GM19438 (cell line): Measurements from ENCODE around the gene GRAP2.

Experiments used
- ATAC-seq: cut with Tn5 transposase; IDR thresholded peaks from one replicate; pipeline ENCODE4 v1.9.1; 2021; ENCODE audit warnings: low read depth; ENCODE audit not compliant: unreplicated experiment

The GRAP2 gene

DNA sequence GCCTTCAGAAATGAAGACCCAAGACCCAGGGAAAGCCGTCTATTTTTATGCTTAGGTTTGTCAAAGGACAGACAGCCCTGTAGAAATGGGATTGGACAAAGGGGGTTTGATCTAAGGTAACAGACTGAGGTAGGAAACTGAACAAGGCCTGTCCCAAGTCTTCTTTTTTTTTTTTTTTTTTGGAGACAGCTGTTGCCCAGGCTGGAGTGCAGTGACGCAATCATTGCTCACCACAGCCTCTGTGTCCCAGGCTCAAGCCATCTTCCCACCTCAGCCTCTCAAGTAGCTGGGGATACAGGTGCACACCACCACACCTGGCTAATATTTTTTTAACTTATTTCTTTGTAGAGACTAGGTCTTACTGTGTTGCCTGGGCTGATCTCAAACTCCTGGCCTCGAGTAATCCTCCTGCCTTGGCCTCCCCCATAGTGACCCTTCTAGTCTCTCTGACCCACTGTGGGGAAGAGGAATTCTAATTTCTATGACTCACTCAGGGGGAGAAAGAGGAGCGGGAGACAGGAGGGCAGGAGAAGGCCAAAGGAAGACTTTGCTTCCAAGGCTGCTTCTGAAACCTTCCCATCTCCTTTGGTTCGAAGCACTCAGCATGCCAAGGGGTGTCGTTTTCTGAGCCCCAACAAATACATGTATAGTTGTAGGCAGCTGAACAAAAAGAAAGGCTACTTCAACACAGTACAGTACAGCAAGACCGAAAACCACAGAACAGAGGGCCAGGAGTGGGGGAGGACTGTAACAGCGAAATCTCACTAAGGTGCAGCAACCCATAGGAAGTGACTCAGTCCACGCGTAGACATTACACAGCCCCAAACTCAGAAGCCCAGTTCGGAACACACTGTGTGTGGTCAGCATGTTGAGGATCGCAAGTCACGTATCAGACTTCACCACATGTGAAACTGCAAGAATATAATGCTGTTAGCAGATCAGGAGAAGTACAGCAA, 60.2 kb downstream of the GRAP2 start:
- ATAC-seq = peak; percentile 75

GRCh38 chr22:39962071-39962470, 61.2 kb downstream of the GRAP2 start:
- no peak for ATAC-seq

DNA sequence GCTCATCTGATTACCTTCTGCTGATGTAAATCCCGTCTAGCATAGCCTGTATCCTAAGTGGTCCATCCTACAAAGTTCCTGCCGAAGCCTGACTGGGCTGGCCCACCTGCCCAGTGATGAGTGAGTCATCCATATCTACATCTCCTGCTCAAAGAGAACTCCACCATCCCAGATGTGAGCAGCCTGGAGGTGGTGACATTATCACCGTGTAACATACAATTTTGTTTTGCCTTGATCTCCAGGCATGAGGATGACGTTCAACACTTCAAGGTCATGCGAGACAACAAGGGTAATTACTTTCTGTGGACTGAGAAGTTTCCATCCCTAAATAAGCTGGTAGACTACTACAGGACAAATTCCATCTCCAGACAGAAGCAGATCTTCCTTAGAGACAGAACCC, 64.9 kb downstream of the GRAP2 start:
- no peak for ATAC-seq

DNA sequence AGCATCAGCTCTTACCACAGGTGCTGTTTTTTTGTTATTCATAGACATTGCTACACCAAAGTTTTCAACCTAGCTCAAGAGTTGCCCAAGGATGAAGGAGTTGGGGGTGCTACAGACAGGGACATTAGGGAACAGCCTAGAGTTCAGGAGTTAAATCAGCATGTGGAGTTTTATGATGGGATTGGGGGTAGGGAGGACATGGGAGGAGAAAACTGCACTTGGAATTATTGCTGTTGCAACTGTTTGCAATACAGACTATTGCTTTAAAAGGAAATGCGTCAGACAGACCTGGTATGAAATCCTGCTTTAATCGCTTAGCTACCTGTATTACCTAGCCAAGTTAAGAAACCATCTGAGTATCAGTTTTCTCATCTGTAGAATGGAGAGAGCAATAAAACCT, 65.6 kb downstream of the GRAP2 start:
- no peak for ATAC-seq

DNA sequence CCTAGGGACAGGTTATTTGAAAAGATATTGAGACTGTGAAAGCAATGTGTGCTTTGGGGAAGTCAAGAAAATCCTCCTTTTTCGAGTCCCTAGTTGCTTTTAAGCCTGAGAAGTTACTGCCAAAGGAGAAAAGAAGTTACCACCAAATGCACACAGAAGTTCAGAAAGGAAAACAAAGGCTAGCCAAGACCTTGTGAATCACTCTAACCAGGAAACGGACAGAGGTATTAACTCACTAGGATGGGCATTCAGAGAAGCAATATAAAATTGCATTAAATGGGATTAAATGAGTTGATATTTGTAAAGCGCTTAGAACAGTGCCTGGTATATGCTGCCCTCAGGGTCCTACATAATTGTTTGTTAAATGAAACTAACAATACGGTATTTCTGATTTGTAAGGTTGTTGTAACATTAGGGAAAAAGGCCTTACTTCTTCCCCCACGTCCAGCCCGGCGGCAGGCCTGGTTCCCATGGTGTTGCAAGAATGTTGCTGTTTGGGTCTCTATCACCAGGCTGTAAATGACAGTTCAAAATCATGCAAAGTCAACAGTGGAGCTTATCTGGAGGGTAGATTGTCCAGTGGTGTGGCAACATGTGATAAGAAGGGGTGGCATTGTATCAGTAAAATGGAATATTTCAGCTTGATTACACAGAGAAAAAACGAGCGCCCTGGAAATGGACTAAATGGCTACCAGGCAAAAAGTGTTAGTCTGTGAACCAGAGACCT, 66.4 kb downstream of the GRAP2 start:
- ATAC-seq = no peak

DNA sequence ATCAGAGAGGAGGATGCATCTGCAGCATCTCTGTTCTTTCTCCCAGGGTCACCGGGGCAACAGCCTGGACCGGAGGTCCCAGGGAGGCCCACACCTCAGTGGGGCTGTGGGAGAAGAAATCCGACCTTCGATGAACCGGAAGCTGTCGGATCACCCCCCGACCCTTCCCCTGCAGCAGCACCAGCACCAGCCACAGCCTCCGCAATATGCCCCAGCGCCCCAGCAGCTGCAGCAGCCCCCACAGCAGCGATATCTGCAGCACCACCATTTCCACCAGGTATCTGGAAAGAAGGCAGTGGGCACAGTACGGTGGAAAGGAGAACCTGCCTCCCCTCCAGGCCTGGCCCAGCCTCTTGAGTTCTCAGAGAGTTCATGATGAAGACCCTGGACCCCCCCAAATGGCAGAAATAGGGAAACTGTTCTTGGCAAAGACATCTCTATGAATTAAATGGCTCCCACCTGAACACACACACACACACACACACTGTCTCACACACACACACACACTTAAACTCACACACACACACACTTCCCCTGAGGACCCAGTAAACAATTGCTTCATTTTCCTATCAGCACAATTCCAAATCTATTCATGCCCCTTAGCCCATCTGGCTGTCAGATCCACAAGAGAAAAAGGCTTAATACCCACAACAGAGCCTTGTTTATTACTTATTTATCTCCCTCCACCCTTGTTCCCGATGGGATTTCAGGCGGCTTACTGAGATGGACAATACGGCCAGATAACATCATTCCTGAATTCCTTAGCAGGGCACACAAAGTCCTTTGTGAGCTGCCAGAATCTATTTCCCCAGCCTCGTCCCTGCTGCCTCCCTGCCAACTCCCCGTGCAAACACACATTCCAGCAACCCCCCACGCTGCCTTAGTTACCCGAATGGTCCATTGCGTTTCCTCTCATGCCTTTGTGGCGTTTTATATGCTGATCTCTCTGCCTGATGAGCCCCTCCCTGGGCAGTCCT, 67.4 kb downstream of the GRAP2 start:
- no peak for ATAC-seq

DNA sequence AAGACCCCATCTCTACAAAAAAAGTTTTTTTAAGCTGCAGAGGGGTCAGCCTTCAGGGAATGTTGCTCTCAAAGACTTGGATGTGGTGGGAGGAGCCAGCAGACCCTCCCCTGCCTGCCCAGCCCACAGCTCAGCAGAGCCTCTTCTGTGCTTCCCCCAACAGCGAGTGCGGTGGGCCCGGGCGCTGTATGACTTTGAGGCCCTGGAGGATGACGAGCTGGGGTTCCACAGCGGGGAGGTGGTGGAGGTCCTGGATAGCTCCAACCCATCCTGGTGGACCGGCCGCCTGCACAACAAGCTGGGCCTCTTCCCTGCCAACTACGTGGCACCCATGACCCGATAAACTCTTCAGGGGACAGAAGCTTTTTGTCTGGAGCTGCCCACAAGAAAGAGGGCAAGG, 69.9 kb downstream of the GRAP2 start:
- no peak for ATAC-seq

GRCh38 chr22:39972641-39973040, 71.8 kb downstream of the GRAP2 start:
- ATAC-seq = no peak

GRCh38 chr22:39973656-39974055, 72.8 kb downstream of the GRAP2 start:
- ATAC-seq = no peak

DNA sequence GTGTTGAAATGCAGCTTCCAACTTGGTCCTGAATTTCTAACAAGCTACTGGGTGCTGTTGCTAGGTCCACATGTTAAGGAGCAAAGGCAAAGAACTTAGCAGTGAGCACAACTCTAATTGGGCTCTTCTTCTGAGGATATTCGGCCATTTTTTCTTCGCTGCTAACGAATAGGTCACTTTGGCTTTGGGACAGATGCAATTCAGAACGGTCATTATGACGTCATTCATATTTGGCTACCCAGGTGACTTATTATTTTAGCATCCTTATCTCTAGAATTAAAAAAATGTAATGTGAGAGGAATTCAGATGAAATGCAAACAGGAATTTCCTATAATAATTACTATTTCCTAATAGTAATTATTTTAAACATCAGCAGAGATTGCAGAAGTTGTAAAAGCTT, 73.2 kb downstream of the GRAP2 start:
- ATAC-seq = no peak

GRCh38 chr22:39979048-39979447, 78.2 kb downstream of the GRAP2 start:
- no peak for ATAC-seq

GRCh38 chr22:39979458-39979857, 78.6 kb downstream of the GRAP2 start:
- ATAC-seq = no peak

DNA sequence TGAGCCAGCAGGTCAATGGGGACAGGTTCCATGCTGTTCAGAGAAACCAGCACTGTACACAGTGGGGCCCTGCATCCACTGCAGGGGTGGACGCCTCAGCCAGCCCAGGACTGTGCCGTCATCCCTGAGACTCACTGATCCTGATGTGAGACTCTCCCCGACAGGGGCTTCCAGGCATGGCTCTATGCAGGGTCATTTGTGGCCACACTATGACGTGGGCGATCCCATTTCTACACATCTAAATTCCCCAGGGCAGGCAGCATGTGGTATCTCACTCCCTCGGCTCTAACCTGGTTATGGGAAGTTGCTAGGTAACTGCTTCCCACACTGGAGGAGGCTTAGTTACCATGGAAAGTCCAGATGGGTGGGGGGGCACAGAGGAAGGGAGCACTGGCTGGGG, 79.7 kb downstream of the GRAP2 start:
- no peak for ATAC-seq

DNA sequence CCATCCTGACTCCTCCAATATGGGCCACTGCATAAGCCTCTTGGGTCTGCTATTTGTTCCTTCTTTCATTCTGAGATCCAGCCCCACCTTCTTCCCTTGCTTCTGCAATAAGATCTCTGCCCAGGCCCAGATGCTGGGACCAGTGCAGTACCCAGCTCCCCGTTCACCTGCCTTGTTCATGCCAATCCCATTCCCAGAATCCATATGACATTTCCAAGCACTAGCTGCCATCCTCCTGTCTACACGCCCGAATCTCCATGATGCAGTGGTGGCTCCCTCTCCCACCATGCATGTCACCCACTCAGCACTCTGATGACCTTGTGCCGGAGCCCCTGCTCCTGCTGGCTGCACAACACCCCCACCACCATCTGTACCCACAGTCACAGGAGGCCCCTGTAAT, 82.5 kb downstream of the GRAP2 start:
- ATAC-seq = no peak

- ATAC-seq = no peak
Measured at GRCh38 chr22:39984006-39984405, 83.1 kb downstream of the GRAP2 start.

- ATAC-seq = no peak
Measured at GRCh38 chr22:39984746-39985145, 83.9 kb downstream of the GRAP2 start.

DNA sequence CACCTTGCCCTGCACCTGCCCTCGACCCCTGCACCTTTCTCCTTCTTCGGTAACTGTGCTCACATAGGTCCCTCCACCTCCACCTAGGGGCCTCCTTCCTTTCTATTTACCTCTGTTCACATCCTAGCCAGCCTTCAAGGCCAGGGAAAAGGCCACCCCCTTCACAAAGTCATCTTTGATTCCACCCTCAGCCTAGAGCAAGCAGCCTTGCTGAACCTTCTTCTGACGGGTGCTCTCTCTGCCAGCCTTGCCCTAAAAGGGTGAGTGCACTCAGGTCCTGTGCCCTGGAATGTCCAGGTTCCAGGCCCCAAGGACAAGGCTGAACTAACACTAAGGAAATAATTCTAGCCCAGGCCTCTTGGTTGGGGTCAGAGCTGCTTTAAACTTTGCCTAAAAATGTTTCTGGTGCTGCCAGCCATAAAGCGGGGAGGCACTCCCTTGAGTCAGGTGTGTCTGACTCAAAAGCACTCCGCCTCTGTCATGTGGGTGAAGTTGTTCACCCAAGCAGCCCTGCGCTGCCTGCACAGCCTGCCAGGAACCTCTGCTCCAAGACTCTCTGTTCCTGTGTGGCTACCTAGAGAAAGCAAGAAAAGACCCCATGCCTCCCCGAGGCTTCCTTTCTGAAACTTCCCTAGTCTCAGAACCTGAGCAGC, 84.6 kb downstream of the GRAP2 start:
- no peak for ATAC-seq

- no peak for ATAC-seq
Measured at GRCh38 chr22:39988386-39989114, 87.7 kb downstream of the GRAP2 start.

DNA sequence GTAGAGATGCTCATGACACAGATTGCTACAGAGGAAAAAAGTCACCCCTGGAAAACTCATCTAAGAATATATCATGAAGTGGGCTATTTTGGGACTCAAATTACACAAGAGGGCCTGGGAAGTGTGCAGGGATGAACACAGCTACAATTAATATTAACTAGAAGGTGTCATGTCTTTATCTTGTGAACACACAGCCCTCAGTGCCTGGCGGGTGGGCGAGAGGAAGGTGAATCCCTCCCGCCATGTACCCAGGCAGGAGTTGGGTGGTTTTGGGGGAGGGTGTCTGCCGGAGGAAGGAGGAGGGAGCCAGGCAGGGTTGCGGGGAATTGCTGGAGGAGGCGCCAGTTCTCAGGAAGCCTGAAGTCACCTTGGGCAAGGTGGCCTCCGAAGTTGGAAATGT, 88.7 kb downstream of the GRAP2 start:
- ATAC-seq = no peak

DNA sequence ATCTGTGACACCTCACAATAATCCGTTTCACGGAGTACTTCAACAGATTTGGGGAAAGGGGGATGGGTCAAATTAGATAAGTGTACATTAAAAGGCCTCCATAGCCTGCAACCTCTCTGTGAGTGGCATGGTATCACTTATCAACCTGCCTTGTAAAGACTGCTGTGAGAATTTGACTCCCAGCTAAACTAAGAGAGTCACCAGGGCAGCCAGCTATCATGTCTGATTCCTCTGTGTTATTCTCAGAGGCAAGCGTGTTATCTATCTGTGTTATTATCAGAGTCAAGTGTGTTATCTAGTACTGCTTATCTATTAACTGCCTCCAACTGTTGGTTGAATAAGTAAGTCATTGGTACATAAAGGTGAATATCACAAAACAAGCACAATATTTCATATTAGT, 89.8 kb downstream of the GRAP2 start:
- ATAC-seq = no peak
